HepG2 (cell line): ENCODE results near the gene NRG2. TPM values are rescaled to one million over a fixed set of nuclear protein-coding genes. Genes with fewer than 3 reads are reported as not detected.

ENCODE experiments used
- ATAC-seq: fragments of 200-7000 bp; cut with Tn5 transposase; 3 replicates; pipeline ENCODE4 v1.9.1; 2020; ENCODE audit warnings: mild to moderate bottlenecking, moderate library complexity
- BruUV-seq: library from RNA; stranded (reverse); fragments of 400-500 nt; replicated peaks from 2 replicates; lab custom pipeline; 2021; lab: Mats Ljungman, UMichigan
- CTCF ChIA-PET: fragments of 300-600 bp; formaldehyde crosslinking; extraction: SDS; loops from one replicate; lab custom pipeline; 2021; ENCODE audit warnings: low total read pairs, inconsistent platforms, low intra/inter-chr PET ratio; lab: Yijun Ruan, JAX
- POLR2A ChIA-PET: fragments of 350-600 bp; sonication (Branson Sonifier 250); formaldehyde crosslinking; loops from one replicate; lab custom pipeline; 2020; ENCODE audit warnings: antibody characterized with exemption, inconsistent platforms; lab: Yijun Ruan, JAX
- DNase-seq: peaks from one replicate; pipeline ENCODE4 v3.0.0-alpha.2; 2015; ENCODE audit warnings: low spot score
- FAIRE-seq: peaks from 3 replicates; lab custom pipeline; 2011; peaks lifted over from hg19 to GRCh38; lab: Jason Lieb, UNC
- H2AFZ ChIP-seq: one replicate; pipeline ENCODE4 v1.6.1; 2011; ENCODE audit warnings: low read length, inconsistent platforms
- H3K27ac ChIP-seq: fragments of 300-600 bp; 3 replicates; pipeline ENCODE4 v1.8.0; 2011; ENCODE audit warnings: mixed run types, mild to moderate bottlenecking, mixed read lengths, low read length, inconsistent platforms; ENCODE audit not compliant: insufficient read depth; ENCODE audit errors: extremely low read length
- H3K27me3 ChIP-seq, 2 experiments: fragments of 200-600 bp in 1 of 2; 2 replicates in 1 of 2; 3 replicates in 1 of 2; pipeline versions ENCODE4 v1.6.0 to v1.8.0; 2011; ENCODE audit warnings: low read length in 2 of 2, mild to moderate bottlenecking in 2 of 2, moderate library complexity in 2 of 2, inconsistent platforms in 1 of 2; ENCODE audit not compliant: insufficient read depth in 2 of 2, control insufficient read depth in 1 of 2
- H3K36me3 ChIP-seq, 2 experiments: fragments of 200-600 bp in 1 of 2; replicated peaks in 1 of 2; 2 replicates in 1 of 2; 3 replicates in 1 of 2; pipeline versions ENCODE4 v1.5.1 to v1.8.0; 2011; ENCODE audit warnings: low read length in 2 of 2, inconsistent platforms in 1 of 2; ENCODE audit not compliant: insufficient read depth in 2 of 2, control insufficient read depth in 1 of 2
- H3K4me1 ChIP-seq: 2 replicates; pipeline ENCODE4 v1.5.1; 2012; ENCODE audit warnings: low read length, inconsistent platforms; ENCODE audit not compliant: insufficient read depth
- H3K4me2 ChIP-seq: 2 replicates; pipeline ENCODE4 v1.6.0; 2011; ENCODE audit warnings: low read depth, low read length, inconsistent platforms
- H3K4me3 ChIP-seq, 3 experiments: fragments of 200-600 bp in 1 of 3; sonication (generic), shearing (Covaris generic) in 1 of 3; replicated peaks in 1 of 3; 2 replicates each; pipeline ENCODE4 v1.5.1; 2011 to 2016; ENCODE audit warnings: low read length in 3 of 3, inconsistent platforms in 2 of 3, low read depth in 2 of 3, mild to moderate bottlenecking in 2 of 3, control low read depth in 1 of 3, mixed read lengths in 1 of 3; ENCODE audit not compliant: insufficient read depth in 1 of 3
- H3K79me2 ChIP-seq: one replicate; pipeline ENCODE4 v1.6.1; 2011; ENCODE audit warnings: low read length, inconsistent platforms; ENCODE audit not compliant: insufficient read depth
- H3K9ac ChIP-seq: 2 replicates; pipeline ENCODE4 v1.6.0; 2011; ENCODE audit warnings: mild to moderate bottlenecking, low read depth, low read length, inconsistent platforms; ENCODE audit not compliant: insufficient read depth
- H3K9me3 ChIP-seq: 2 replicates; pipeline ENCODE4 v1.5.1; 2012; ENCODE audit warnings: mild to moderate bottlenecking, low read length
- H4K20me1 ChIP-seq: 2 replicates; pipeline ENCODE4 v1.6.0; 2011; ENCODE audit warnings: inconsistent platforms, mild to moderate bottlenecking, low read length, moderate library complexity; ENCODE audit not compliant: insufficient read depth
- CC2D1A ChIP-seq: sonication (generic); formaldehyde crosslinking; IDR thresholded peaks from 2 replicates; pipeline ENCODE4 v1.8.1; 2023; ENCODE audit warnings: mild to moderate bottlenecking, missing genetic modification reagents
- E2F2 ChIP-seq: sonication (generic); formaldehyde crosslinking; IDR thresholded peaks from 2 replicates; pipeline ENCODE4 v1.4.0; 2020; ENCODE audit warnings: missing genetic modification reagents, borderline replicate concordance
- GTF3A ChIP-seq: sonication (generic); formaldehyde crosslinking; conservative IDR thresholded peaks from 2 replicates; pipeline ENCODE4 v1.4.0; 2020; ENCODE audit warnings: mild to moderate bottlenecking, missing genetic modification reagents
- HDAC1 ChIP-seq: sonication (generic); formaldehyde crosslinking; IDR thresholded peaks from 2 replicates; pipeline ENCODE4 v1.5.1; 2020; ENCODE audit warnings: mild to moderate bottlenecking, missing genetic modification reagents
- HNRNPUL1 ChIP-seq: fragments of 200-400 bp; formaldehyde crosslinking; IDR thresholded peaks from 2 replicates; pipeline ENCODE4 v1.6.1; 2017; ENCODE audit warnings: low read depth, mild to moderate bottlenecking, low read length, moderate library complexity
- KLF9 ChIP-seq: IDR thresholded peaks from 2 replicates; pipeline ENCODE4 v1.6.1; 2016; ENCODE audit warnings: low read depth
- MNT ChIP-seq: fragments of 450-650 bp; IDR thresholded peaks from 2 replicates; pipeline ENCODE4 v1.6.1; 2016
- MTF1 ChIP-seq: sonication (generic); formaldehyde crosslinking; IDR thresholded peaks from 2 replicates; pipeline ENCODE4 v1.5.0; 2020; ENCODE audit warnings: missing genetic modification reagents
- PRDM15 ChIP-seq: sonication (generic); formaldehyde crosslinking; IDR thresholded peaks from 2 replicates; pipeline ENCODE4 v1.4.0; 2020; ENCODE audit warnings: missing genetic modification reagents
- U2AF1 ChIP-seq: fragments of 200-400 bp; formaldehyde crosslinking; optimal IDR thresholded peaks from 2 replicates; pipeline ENCODE3; 2017; ENCODE audit warnings: mild to moderate bottlenecking, low read depth, low read length
- ZFAT ChIP-seq: sonication (generic); formaldehyde crosslinking; conservative IDR thresholded peaks from 2 replicates; pipeline ENCODE4 v1.8.1; 2023; ENCODE audit warnings: missing genetic modification reagents, inconsistent platforms
- ZNF44 ChIP-seq: sonication (generic); formaldehyde crosslinking; IDR thresholded peaks from 2 replicates; pipeline ENCODE4 v1.5.1; 2020; ENCODE audit warnings: mild to moderate bottlenecking, missing genetic modification reagents
- ZNF816 ChIP-seq: sonication (generic); formaldehyde crosslinking; IDR thresholded peaks from 2 replicates; pipeline ENCODE4 v1.8.0; 2022; ENCODE audit warnings: missing genetic modification reagents, mild to moderate bottlenecking, borderline replicate concordance
- WGBS: methylation state at CpG from one replicate; pipeline ENCODE4 v1.1.6; 2017; ENCODE audit warnings: low lambda C conversion rate; 5-methylcytosine and 5-hydroxymethylcytosine counted together
- in situ Hi-C: cut with HindIII; loops from 2 replicates; pipeline ENCODE4 v1.10.0; 2017; ENCODE audit warnings: low pct_unique_long_range_greater_than_20kb; ENCODE audit not compliant: extremely low pct_ligation_motif_present
- intact Hi-C: fragments of 100-400 bp; cut with micrococcal nuclease; formaldehyde crosslinking; loops from one replicate; pipeline ENCODE4 v1.10.0; 2022; ENCODE audit not compliant: unreplicated experiment
- polyA plus RNA-seq, 8 experiments: library from polyadenylated mRNA; depleted of rRNA in 3 of 8; stranded (reverse) in 7 of 8; unstranded in 1 of 8; fragments of >200 nt; fragmentation: Illumina TruSeq in 4 of 8; extraction: Trizol in 4 of 8; gene quantifications; 2 replicates each; pipeline versions ENCODE4 v1.2.1 to v1.2.3, GENCODE V29; 2011 to 2016; ENCODE audit warnings: low read depth in 4 of 8, missing spikeins in 1 of 8, mixed read lengths in 1 of 8; ENCODE audit not compliant: insufficient read depth in 1 of 8
- total RNA-seq, 5 experiments: library from RNA; depleted of rRNA; stranded (reverse); fragments of >200 nt; fragmentation: Illumina TruSeq; extraction: Trizol; gene quantifications; 2 replicates each; pipeline ENCODE4 v1.2.3, GENCODE V29; 2016; ENCODE audit warnings: low read depth in 1 of 5

Gene NRG2
- total and polyA plus RNA-seq, 2 of the 13 experiments (the other 11 are each of a cell fraction or from before 2014, with no cell fraction given), result not detected

GRCh38 chr5:139828207-139828895, 214.7 kb downstream of the NRG2 start:
- Histone ChIP-seq H3K9me3 (no peaks in the 10 kb centered on the region), H3K9ac (no peak overlapping the region), H3K4me3 (no peak overlapping the region), H3K36me3 (no peaks in the 10 kb centered on the region), H3K4me2 (no peak overlapping the region), H3K27me3 (peaks cover 2 to 36% of the 10 kb centered on the region in 2 experiments; a peak in 2 of 5 replicates), H4K20me1 (no peaks in the 10 kb centered on the region), H3K4me1 (no peaks in the 10 kb centered on the region), H2AFZ (no peak overlapping the region), H3K79me2 (no peaks in the 10 kb centered on the region), H3K27ac (no peak overlapping the region)
- no peak for TF ChIP-seq HDAC1 (CRISPR knock-in tag)
- no peak for TF ChIP-seq HNRNPUL1
- TF ChIP-seq ZFAT (CRISPR knock-in tag), result no peak
- TF ChIP-seq CC2D1A (CRISPR knock-in tag), result no peak
- TF ChIP-seq ZNF44 (CRISPR knock-in tag), result no peak
- no peak for TF ChIP-seq ZNF816 (CRISPR knock-in tag)
- no peak for TF ChIP-seq GTF3A (CRISPR knock-in tag)
- no peak for TF ChIP-seq U2AF1
- intact Hi-C loops (no loop called here), in situ Hi-C loops (no loop called here)
- BruUV-seq, result no TSS peak
- no peak for ATAC-seq
- ChIA-PET CTCF (no interaction called here), POLR2A (no interaction called here)
- no peak for DNase-seq
- no peak for FAIRE-seq
- 83% methylated on average over 4 of the region's 8 CpGs for WGBS

- BruUV-seq, result no TSS peak
- 37% methylated on average over 7 of the region's 7 CpGs for WGBS
- Histone ChIP-seq H2AFZ (no peak overlapping the region), H3K36me3 (no peaks in the 10 kb centered on the region), H3K9me3 (no peaks in the 10 kb centered on the region), H3K27ac (no peak overlapping the region), H3K27me3 (peaks cover 7 to 30% of the 10 kb centered on the region in 2 experiments; a peak in 3 of 5 replicates), H4K20me1 (no peaks in the 10 kb centered on the region), H3K4me2 (no peak overlapping the region), H3K9ac (no peak overlapping the region), H3K4me3 (no peak overlapping the region), H3K4me1 (no peaks in the 10 kb centered on the region), H3K79me2 (no peaks in the 10 kb centered on the region)
- ATAC-seq (no peak), FAIRE-seq (no peak), DNase-seq (no peak)
- intact Hi-C loops (no loop called here), in situ Hi-C loops (no loop called here)
- POLR2A ChIA-PET, result no interaction called here
- CTCF ChIA-PET, result no interaction called here
- TF ChIP-seq PRDM15 (CRISPR knock-in tag) (no peak), MTF1 (no peak), KLF9 (CRISPR knock-in tag) (no peak), MNT (no peak), E2F2 (CRISPR knock-in tag) (no peak)
These were observed 217.4 kb downstream of the NRG2 start for GRCh38 chr5:139825690-139826089.
